Measurements from ENCODE around the gene NDUFB8.

Gene NDUFB8

DNA sequence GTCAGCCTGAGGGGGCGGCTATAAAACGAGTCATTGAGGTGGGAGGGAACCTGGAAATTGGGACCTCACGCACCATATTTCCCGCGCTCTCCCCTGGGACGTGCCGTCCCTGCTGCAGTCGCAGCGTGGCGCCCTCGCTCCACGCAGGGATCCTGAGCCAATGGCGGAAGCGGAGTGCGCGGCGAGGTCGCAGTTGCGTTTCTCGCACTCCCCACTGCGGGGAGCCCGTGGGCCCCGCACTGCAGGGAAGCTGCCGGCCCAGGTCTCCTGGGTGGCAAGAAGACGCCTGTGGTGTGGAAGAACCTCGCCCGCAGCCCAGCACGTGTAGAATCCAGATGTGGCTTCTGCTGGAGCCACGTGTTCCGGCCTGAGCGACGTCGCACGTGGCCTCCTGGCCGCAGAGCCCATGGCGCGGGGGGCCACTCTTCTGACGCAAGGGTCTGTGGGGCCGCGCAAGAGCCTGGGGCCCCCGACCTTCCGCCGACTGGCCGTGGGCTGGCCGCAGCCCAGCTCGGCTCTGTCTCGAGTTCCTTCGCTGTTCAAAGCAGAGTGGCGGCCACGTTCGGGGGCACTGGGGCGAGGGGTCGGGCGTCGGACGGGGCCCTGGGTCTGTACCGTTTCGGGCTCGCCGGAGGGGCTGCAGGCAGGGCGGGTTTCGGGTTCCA, 32.5 kb upstream of the NDUFB8 start:
- TF ChIP-seq, protein P1, sequence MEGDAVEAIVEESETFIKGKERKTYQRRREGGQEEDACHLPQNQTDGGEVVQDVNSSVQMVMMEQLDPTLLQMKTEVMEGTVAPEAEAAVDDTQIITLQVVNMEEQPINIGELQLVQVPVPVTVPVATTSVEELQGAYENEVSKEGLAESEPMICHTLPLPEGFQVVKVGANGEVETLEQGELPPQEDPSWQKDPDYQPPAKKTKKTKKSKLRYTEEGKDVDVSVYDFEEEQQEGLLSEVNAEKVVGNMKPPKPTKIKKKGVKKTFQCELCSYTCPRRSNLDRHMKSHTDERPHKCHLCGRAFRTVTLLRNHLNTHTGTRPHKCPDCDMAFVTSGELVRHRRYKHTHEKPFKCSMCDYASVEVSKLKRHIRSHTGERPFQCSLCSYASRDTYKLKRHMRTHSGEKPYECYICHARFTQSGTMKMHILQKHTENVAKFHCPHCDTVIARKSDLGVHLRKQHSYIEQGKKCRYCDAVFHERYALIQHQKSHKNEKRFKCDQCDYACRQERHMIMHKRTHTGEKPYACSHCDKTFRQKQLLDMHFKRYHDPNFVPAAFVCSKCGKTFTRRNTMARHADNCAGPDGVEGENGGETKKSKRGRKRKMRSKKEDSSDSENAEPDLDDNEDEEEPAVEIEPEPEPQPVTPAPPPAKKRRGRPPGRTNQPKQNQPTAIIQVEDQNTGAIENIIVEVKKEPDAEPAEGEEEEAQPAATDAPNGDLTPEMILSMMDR (IDR thresholded peaks at IDR 0.05; ENCODE audit: insufficient read depth, low read depth, low read length, missing control alignments), result peak; percentile 95
- no peak overlapping the region for H3K4me3 ChIP-seq (ENCODE audit: low read length)
- DNase-seq (ENCODE audit: low read depth), result peak; percentile 81

DNA sequence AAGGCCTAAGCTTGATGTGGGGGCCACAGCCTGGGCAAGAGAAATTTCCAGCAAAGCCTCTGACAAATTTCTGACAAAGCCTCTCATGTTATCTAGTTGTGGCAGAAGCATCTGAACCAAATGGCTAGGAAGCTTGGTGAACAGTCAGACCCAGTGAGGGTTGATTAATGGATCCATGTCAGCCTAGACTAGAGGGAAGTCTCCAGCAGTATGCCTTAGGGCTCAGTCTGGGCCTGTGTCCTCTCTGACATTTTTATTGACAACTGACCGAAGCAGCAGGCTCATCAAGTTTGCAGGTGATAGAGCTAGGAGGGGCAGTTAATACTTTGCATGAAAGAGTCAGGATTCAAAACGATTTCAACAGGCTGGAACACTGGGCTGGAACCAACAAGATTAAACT, 31.3 kb upstream of the NDUFB8 start:
- H3K4me3 ChIP-seq (ENCODE audit: low read length), result no peak overlapping the region
- no peak for DNase-seq (ENCODE audit: low read depth)
- TF ChIP-seq, protein P1 (IDR thresholded peaks at IDR 0.05; ENCODE audit: insufficient read depth, low read depth, low read length, missing control alignments), result no peak

DNA sequence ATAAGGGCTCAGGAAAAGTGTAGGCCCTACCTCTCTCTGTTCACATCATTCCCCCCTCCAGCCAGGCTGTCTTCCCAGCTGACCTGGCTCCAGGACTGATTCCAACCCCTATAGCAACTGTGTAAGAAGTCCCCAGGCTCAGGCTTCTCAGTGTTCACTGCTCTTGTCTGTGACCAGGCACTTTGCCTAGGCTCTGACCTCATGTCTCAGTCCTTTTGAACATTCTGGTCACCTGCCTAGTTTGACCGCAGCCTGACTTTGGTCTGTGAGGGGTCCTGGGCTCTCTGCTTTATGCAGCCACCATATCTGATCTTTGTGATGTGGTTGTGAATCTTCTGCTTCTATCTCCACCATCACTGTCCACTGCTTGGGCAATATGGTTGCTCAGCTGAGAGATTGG, 30.6 kb upstream of the NDUFB8 start:
- no peak overlapping the region for H3K4me3 ChIP-seq (ENCODE audit: low read length)
- TF ChIP-seq, protein P1 (IDR thresholded peaks at IDR 0.05; ENCODE audit: insufficient read depth, low read depth, low read length, missing control alignments), result no peak
- DNase-seq (ENCODE audit: low read depth), result no peak

DNA sequence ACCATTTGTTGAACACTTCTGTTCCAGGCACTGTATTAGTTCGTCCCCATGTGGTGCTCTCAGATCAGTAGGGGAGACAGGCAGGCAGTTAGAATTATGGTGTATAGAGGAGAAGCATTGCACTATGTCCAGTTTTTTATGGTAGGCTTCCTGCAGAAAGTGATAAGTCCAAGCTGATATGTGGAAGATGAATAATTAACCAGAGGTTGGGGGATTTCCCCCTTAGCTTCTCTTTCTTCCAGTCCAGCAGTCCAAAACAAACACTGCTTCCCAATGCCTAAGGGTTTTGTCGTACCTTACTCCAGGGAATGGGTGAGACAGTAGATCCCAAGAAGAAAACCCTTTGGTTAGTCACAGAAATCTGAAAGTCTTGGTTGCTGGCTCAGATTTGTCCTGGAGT, 25.2 kb upstream of the NDUFB8 start:
- no peak for DNase-seq (ENCODE audit: low read depth)
- H3K4me3 ChIP-seq (ENCODE audit: low read length), result no peak overlapping the region
- TF ChIP-seq, protein P1 (IDR thresholded peaks at IDR 0.05; ENCODE audit: insufficient read depth, low read depth, low read length, missing control alignments), result no peak

DNA sequence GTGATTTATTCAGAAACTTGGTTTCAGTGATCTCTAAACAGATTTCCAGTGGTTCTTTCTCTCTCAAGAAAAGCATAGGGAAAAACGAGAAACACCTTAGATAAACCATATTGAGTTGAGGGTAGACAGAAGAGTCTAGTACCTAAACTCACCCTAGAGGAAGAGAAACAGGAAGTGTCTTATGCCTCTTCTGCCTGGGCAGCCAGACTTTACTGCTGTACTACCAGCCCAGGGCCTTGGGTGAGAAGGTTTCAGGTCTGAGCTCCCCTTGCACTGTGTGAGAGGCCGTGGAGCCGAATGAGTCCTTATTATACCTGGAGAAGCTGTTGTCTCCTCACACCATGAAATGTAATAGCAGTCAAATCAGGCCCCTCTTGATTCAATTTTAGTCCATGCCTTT, 24.3 kb upstream of the NDUFB8 start:
- no peak for DNase-seq (ENCODE audit: low read depth)
- TF ChIP-seq, protein P1 (IDR thresholded peaks at IDR 0.05; ENCODE audit: insufficient read depth, low read depth, low read length, missing control alignments), result no peak
- H3K4me3 ChIP-seq (ENCODE audit: low read length), result no peak overlapping the region

DNA sequence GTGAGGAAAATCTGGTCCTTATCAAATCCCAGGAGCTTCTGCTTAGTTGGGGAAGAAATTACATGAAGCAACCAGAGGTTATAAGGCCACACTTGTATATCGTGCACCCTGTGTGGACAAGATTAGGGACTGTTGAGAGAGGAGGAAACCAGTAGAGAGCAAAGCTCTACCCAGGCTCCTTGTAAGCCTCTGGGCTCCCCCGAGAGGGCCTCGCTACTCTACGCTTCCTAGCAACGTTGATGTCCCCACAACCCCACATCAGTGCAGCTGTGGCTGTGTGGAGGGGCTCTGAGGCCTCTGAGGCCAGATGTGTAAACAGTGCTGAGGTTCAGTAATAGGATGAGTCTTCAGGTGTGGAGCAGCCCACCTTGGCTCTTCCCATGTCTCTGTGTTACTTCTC, 22.1 kb upstream of the NDUFB8 start:
- no peak for DNase-seq (ENCODE audit: low read depth)
- H3K4me3 ChIP-seq (ENCODE audit: low read length), result no peak overlapping the region
- TF ChIP-seq, protein P1 (IDR thresholded peaks at IDR 0.05; ENCODE audit: insufficient read depth, low read depth, low read length, missing control alignments), result no peak

DNA sequence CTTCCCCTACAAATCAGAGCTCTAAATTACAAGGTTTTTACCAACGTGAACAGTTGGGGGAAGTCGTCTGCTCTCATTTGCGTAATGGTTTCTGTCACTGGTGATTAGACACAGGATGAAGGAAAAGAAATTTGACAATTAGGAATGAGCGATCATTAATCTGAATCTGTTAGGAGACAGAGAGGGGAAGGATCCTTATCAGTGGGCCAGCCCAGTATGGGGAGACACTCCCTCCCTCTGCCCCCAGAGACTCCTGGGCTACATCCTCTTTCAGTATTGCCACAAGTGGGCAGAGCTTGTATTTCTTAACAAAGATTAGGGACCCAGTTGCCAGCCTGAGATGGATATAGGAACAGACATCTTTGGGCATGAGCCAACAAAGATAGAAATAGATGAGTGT, 21.5 kb upstream of the NDUFB8 start:
- H3K4me3 ChIP-seq (ENCODE audit: low read length), result no peak overlapping the region
- TF ChIP-seq, protein P1 (IDR thresholded peaks at IDR 0.05; ENCODE audit: insufficient read depth, low read depth, low read length, missing control alignments), result no peak
- DNase-seq (ENCODE audit: low read depth), result no peak

All from epithelial cell of esophagus (primary cell).